Astrocyte (in vitro differentiated cells and primary cell): ENCODE results near the gene TRIM52. TPM values are rescaled to one million over a fixed set of nuclear protein-coding genes. Genes with fewer than 3 reads are reported as not detected.
"Not testable (repeated sequence)": the region's sequence is repeated elsewhere in the genome, so short reads cannot be mapped to it uniquely, and the experiment has no call there.

ENCODE experiments used
- DNase-seq: peaks from one replicate; pipeline ENCODE4 v3.0.0-alpha.2; 2010; ENCODE audit warnings: low read depth
- FAIRE-seq: peaks from 2 replicates; lab custom pipeline; 2011; peaks lifted over from hg19 to GRCh38; lab: Jason Lieb, UNC
- H2AFZ ChIP-seq: 2 replicates; pipeline ENCODE4 v1.6.0; 2012; ENCODE audit warnings: low read depth, low read length, inconsistent platforms
- H3K27ac ChIP-seq: 2 replicates; pipeline ENCODE4 v1.5.1; 2011; ENCODE audit warnings: low read depth, low read length, inconsistent platforms
- H3K27me3 ChIP-seq: 2 replicates; pipeline ENCODE4 v1.6.0; 2011; ENCODE audit warnings: low read length, inconsistent platforms; ENCODE audit not compliant: insufficient read depth
- H3K36me3 ChIP-seq: 2 replicates; pipeline ENCODE4 v1.5.1; 2011; ENCODE audit warnings: low read length, inconsistent platforms; ENCODE audit not compliant: insufficient read depth
- H3K4me1 ChIP-seq: 2 replicates; pipeline ENCODE4 v1.5.1; 2011; ENCODE audit warnings: low read length, inconsistent platforms; ENCODE audit not compliant: insufficient read depth
- H3K4me2 ChIP-seq: 2 replicates; pipeline ENCODE4 v1.6.0; 2012; ENCODE audit warnings: low read length, inconsistent platforms
- H3K4me3 ChIP-seq: 2 replicates; pipeline ENCODE4 v1.5.1; 2011; ENCODE audit warnings: low read depth, mild to moderate bottlenecking, low read length, inconsistent platforms; ENCODE audit not compliant: insufficient read depth
- H3K79me2 ChIP-seq: 2 replicates; pipeline ENCODE4 v1.6.0; 2012; ENCODE audit warnings: mild to moderate bottlenecking, low read length, inconsistent platforms; ENCODE audit not compliant: insufficient read depth
- H3K9ac ChIP-seq: 2 replicates; pipeline ENCODE4 v1.6.0; 2012; ENCODE audit warnings: mild to moderate bottlenecking, low read length, inconsistent platforms
- H3K9me3 ChIP-seq: 2 replicates; pipeline ENCODE4 v1.5.1; 2012; ENCODE audit warnings: low read depth, mild to moderate bottlenecking, low read length, inconsistent platforms; ENCODE audit not compliant: insufficient read depth
- H4K20me1 ChIP-seq: 2 replicates; pipeline ENCODE4 v1.6.0; 2012; ENCODE audit warnings: low read length, inconsistent platforms; ENCODE audit not compliant: insufficient read depth
- H3K27ac Mint-ChIP-seq: one replicate; pipeline ENCODE4 v1.8.0; 2021; ENCODE audit warnings: mild to moderate bottlenecking, mixed read lengths; ENCODE audit not compliant: unreplicated experiment
- H3K27me3 Mint-ChIP-seq: one replicate; pipeline ENCODE4 v1.8.0; 2021; ENCODE audit warnings: low read depth, mixed read lengths; ENCODE audit not compliant: unreplicated experiment
- H3K36me3 Mint-ChIP-seq: one replicate; pipeline ENCODE4 v1.8.0; 2021; ENCODE audit warnings: low read depth, mixed read lengths; ENCODE audit not compliant: unreplicated experiment
- H3K4me1 Mint-ChIP-seq: one replicate; pipeline ENCODE4 v1.8.0; 2021; ENCODE audit warnings: low read depth, mixed read lengths; ENCODE audit not compliant: unreplicated experiment
- H3K4me3 Mint-ChIP-seq: one replicate; pipeline ENCODE4 v1.8.0; 2021; ENCODE audit warnings: mild to moderate bottlenecking, moderate library complexity, mixed read lengths; ENCODE audit not compliant: unreplicated experiment
- H3K9me3 Mint-ChIP-seq: one replicate; pipeline ENCODE4 v1.8.0; 2021; ENCODE audit warnings: mild to moderate bottlenecking, mixed read lengths; ENCODE audit not compliant: unreplicated experiment
- EZH2 ChIP-seq: IDR thresholded peaks from 2 replicates; pipeline ENCODE4 v1.6.1; 2012; ENCODE audit warnings: mild to moderate bottlenecking, low read length, inconsistent platforms; ENCODE audit not compliant: insufficient read depth
- total RNA-seq: library from RNA; stranded (reverse); gene quantifications from 2 replicates; pipeline ENCODE4 v1.2.1, GENCODE V29; 2021
- TF ChIP-seq, protein P1 (sequence below): IDR thresholded peaks from 2 replicates; pipeline ENCODE4 v1.5.1; 2011; ENCODE audit warnings: low read depth, mild to moderate bottlenecking, inconsistent platforms, low read length, moderate library complexity; ENCODE audit not compliant: insufficient read depth

Gene TRIM52
- total RNA-seq, 1 donor from 2014 or later: 6.5 TPM

DNA sequence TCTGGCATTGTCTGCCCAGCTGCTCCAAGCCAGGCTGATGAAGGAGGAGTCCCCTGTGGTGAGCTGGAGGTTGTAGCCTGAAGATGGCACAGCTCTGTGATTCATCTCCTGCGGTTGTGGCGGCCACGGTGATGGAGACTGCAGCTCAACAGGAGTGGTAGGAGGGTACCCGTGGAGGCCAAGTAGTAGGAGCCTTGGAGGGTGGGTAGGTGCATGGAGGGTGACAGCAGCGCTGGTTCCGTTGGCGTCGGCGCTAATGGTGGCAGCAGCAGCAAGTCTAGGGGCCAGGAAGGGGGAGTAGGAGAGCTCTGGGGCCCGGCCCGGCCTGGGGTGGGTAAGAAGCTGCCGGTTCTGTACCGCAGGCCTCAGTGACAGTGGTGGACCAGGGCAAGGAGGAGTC, 22.4 kb upstream of the TRIM52 start:
- no peaks in the 10 kb centered on the region for H3K36me3 Mint-ChIP-seq
- peaks cover 1% of the 10 kb centered on the region for H3K4me1 Mint-ChIP-seq
- Histone ChIP-seq H3K36me3 (no peaks in the 10 kb centered on the region), H2AFZ (no peak overlapping the region), H3K27ac (no peak overlapping the region), H3K4me1 (no peaks in the 10 kb centered on the region), H3K4me3 (no peak overlapping the region), H3K4me2 (no peak overlapping the region), H3K79me2 (no peaks in the 10 kb centered on the region), H4K20me1 (no peaks in the 10 kb centered on the region), H3K27me3 (no peaks in the 10 kb centered on the region), H3K9ac (no peak overlapping the region), H3K9me3 (no peaks in the 10 kb centered on the region)
- no peak overlapping the region for H3K27ac Mint-ChIP-seq
- no peaks in the 10 kb centered on the region for H3K9me3 Mint-ChIP-seq
- H3K27me3 Mint-ChIP-seq: no peaks in the 10 kb centered on the region
- no peak overlapping the region for H3K4me3 Mint-ChIP-seq
- DNase-seq: no peak
- no peak for TF ChIP-seq EZH2
- TF ChIP-seq, protein P1, sequence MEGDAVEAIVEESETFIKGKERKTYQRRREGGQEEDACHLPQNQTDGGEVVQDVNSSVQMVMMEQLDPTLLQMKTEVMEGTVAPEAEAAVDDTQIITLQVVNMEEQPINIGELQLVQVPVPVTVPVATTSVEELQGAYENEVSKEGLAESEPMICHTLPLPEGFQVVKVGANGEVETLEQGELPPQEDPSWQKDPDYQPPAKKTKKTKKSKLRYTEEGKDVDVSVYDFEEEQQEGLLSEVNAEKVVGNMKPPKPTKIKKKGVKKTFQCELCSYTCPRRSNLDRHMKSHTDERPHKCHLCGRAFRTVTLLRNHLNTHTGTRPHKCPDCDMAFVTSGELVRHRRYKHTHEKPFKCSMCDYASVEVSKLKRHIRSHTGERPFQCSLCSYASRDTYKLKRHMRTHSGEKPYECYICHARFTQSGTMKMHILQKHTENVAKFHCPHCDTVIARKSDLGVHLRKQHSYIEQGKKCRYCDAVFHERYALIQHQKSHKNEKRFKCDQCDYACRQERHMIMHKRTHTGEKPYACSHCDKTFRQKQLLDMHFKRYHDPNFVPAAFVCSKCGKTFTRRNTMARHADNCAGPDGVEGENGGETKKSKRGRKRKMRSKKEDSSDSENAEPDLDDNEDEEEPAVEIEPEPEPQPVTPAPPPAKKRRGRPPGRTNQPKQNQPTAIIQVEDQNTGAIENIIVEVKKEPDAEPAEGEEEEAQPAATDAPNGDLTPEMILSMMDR: no peak
- FAIRE-seq: no peak

DNA sequence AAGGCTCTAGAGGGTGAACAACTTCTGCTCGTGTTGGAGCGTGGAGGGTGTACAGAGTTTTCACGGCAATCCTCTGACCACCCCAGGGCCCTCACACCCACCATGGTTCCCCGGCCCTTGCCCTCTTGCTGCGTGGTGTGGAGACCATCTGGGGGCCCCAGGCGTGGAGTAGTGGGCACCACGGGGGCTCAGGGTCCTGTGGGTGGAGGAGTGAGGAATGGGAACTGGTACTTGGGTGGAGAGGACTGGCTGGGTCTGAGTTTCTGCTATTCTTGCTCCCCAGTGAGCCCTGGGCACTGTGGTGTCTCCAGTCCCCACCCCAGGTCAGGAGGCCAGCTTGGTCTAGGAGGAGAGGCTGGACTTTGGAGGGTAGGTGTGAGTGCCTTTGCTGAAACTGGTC, 21.9 kb upstream of the TRIM52 start:
- Mint-ChIP-seq H3K9me3 (no peaks in the 10 kb centered on the region), H3K27ac (no peak overlapping the region), H3K4me3 (no peak overlapping the region), H3K36me3 (no peaks in the 10 kb centered on the region), H3K4me1 (peaks cover 2% of the 10 kb centered on the region), H3K27me3 (no peaks in the 10 kb centered on the region)
- Histone ChIP-seq H2AFZ (no peak overlapping the region), H3K27me3 (no peaks in the 10 kb centered on the region), H3K79me2 (no peaks in the 10 kb centered on the region), H3K36me3 (no peaks in the 10 kb centered on the region), H4K20me1 (no peaks in the 10 kb centered on the region), H3K4me3 (no peak overlapping the region), H3K27ac (no peak overlapping the region), H3K9me3 (no peaks in the 10 kb centered on the region), H3K4me1 (no peaks in the 10 kb centered on the region), H3K4me2 (no peak overlapping the region), H3K9ac (no peak overlapping the region)
- TF ChIP-seq EZH2: no peak
- TF ChIP-seq, protein P1: no peak
- FAIRE-seq: no peak
- no peak for DNase-seq

DNA sequence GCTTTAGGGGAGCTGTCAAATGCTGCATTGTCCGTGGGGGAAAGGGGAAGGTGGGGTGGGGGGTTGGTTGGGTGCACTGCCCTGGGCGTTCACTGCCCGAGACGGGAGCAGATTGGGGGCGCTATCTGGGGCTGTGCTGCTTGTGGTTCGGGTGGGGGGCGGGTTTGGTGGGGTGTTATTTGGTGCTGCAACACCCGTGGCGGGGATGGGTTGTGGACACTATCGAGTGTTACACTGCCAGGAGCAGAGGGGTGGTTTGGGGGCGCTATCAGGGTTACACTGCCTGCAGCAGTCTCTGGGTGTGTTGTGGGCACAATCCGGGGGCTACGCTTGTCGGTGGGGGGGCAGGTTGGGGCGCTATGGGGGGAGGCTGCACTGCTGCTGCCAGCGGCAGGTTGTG, 21.5 kb upstream of the TRIM52 start:
- not testable (repeated sequence) for H3K36me3 ChIP-seq, H4K20me1 ChIP-seq, H3K27ac Mint-ChIP-seq, H3K4me3 ChIP-seq, DNase-seq, H3K27me3 ChIP-seq, H3K9me3 Mint-ChIP-seq, H3K27me3 Mint-ChIP-seq, H3K4me1 ChIP-seq, H3K27ac ChIP-seq, H3K9ac ChIP-seq, H3K4me1 Mint-ChIP-seq, H3K4me2 ChIP-seq, FAIRE-seq, H3K79me2 ChIP-seq, H3K9me3 ChIP-seq, H2AFZ ChIP-seq, H3K36me3 Mint-ChIP-seq, H3K4me3 Mint-ChIP-seq
